Measurements from ENCODE around the gene ZNF587B. TPM values are rescaled to one million over a fixed set of nuclear protein-coding genes. Genes with fewer than 3 reads are reported as not detected.

ZNF587B gene
- total and polyA plus RNA-seq, 10 of the 15 experiments (the other 5 are each of a cell fraction or from before 2014, with no cell fraction given), result 4.1 to 33.9 (median 15.2) TPM

DNA sequence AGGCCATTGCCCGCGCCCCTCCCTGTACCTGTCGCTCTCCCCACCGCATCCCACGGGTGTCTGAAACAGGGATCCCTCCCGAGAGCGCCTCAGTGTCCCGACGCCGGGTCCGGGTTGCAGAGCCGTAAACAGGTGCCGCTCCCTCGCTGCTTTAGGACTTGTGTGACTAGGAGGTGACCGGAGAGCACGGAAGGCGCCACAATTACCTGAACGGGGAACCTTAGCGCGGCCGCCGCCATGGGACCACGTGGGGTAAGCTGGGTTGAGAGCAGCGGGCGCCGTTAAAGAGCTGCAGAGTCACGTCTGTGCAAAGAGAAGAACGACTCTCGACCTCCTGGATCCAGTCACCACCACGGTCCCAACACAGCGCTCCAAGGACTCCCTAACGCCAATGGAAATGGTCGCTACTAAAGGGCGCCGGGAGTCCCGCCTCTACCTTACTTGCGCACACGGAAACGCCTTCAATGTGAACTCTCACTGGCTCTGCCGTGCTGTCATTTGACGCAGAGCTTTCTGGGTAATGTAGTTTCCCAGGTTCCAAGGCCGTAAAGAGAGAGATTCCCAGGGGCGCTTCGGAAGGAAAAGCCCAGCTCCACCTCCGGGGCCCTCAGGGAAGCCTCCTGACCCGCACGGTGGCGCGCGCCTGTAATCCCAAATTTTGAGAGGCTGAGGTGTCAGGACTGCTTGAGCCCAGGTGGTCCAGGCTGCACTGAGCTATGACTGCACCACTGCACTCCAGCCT, 15.4 kb upstream of the ZNF587B start, which contains the start of gene ZNF552 (continued):
- no peak for TF ChIP-seq BMI1 (IDR thresholded peaks at IDR 0.05; ENCODE audit: borderline replicate concordance)
- TF ChIP-seq ZZZ3 (IDR thresholded peaks at IDR 0.05; ENCODE audit: control insufficient read depth, insufficient read length, low read depth), result no peak
- no peak for TF ChIP-seq ZNF24 (IDR thresholded peaks at IDR 0.05)
- TF ChIP-seq YY1 (IDR thresholded peaks at IDR 0.05; ENCODE audit: low read depth, low read length), result peak; percentile 88
- peak; percentile 88 for TF ChIP-seq POLR2AphosphoS2 (IDR thresholded peaks at IDR 0.05; ENCODE audit: low read depth, low read length)
- no peak for TF ChIP-seq TCF3 (IDR thresholded peaks at IDR 0.05; ENCODE audit: borderline replicate concordance, insufficient read depth, low read depth, low read length)
- no peak for TF ChIP-seq WRNIP1 (IDR thresholded peaks at IDR 0.05; ENCODE audit: borderline replicate concordance, low read depth, low read length)
- TF ChIP-seq, protein P1, sequence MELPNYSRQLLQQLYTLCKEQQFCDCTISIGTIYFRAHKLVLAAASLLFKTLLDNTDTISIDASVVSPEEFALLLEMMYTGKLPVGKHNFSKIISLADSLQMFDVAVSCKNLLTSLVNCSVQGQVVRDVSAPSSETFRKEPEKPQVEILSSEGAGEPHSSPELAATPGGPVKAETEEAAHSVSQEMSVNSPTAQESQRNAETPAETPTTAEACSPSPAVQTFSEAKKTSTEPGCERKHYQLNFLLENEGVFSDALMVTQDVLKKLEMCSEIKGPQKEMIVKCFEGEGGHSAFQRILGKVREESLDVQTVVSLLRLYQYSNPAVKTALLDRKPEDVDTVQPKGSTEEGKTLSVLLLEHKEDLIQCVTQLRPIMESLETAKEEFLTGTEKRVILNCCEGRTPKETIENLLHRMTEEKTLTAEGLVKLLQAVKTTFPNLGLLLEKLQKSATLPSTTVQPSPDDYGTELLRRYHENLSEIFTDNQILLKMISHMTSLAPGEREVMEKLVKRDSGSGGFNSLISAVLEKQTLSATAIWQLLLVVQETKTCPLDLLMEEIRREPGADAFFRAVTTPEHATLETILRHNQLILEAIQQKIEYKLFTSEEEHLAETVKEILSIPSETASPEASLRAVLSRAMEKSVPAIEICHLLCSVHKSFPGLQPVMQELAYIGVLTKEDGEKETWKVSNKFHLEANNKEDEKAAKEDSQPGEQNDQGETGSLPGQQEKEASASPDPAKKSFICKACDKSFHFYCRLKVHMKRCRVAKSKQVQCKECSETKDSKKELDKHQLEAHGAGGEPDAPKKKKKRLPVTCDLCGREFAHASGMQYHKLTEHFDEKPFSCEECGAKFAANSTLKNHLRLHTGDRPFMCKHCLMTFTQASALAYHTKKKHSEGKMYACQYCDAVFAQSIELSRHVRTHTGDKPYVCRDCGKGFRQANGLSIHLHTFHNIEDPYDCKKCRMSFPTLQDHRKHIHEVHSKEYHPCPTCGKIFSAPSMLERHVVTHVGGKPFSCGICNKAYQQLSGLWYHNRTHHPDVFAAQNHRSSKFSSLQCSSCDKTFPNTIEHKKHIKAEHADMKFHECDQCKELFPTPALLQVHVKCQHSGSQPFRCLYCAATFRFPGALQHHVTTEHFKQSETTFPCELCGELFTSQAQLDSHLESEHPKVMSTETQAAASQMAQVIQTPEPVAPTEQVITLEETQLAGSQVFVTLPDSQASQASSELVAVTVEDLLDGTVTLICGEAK (IDR thresholded peaks at IDR 0.05; ENCODE audit: borderline replicate concordance), result peak; percentile 85
- peak; percentile 85; the same call in 1 of the 2 replicates for TF ChIP-seq RB1 (IDR thresholded peaks at IDR 0.05; ENCODE audit: borderline replicate concordance)
- TF ChIP-seq, protein P2, sequence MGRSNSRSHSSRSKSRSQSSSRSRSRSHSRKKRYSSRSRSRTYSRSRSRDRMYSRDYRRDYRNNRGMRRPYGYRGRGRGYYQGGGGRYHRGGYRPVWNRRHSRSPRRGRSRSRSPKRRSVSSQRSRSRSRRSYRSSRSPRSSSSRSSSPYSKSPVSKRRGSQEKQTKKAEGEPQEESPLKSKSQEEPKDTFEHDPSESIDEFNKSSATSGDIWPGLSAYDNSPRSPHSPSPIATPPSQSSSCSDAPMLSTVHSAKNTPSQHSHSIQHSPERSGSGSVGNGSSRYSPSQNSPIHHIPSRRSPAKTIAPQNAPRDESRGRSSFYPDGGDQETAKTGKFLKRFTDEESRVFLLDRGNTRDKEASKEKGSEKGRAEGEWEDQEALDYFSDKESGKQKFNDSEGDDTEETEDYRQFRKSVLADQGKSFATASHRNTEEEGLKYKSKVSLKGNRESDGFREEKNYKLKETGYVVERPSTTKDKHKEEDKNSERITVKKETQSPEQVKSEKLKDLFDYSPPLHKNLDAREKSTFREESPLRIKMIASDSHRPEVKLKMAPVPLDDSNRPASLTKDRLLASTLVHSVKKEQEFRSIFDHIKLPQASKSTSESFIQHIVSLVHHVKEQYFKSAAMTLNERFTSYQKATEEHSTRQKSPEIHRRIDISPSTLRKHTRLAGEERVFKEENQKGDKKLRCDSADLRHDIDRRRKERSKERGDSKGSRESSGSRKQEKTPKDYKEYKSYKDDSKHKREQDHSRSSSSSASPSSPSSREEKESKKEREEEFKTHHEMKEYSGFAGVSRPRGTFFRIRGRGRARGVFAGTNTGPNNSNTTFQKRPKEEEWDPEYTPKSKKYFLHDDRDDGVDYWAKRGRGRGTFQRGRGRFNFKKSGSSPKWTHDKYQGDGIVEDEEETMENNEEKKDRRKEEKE (IDR thresholded peaks at IDR 0.05), result peak; percentile 87
- TF ChIP-seq SRF (IDR thresholded peaks at IDR 0.05; ENCODE audit: low read depth in 2 of 2, low read length in 2 of 2), result no peak
- TF ChIP-seq POU2F2 (IDR thresholded peaks at IDR 0.05; ENCODE audit: borderline replicate concordance, low read depth, low read length), result 0 out of 3 replicates have a peak, but pooled peaks have one; percentile 10
- no peak for TF ChIP-seq ZBED1 (IDR thresholded peaks at IDR 0.05; ENCODE audit: borderline replicate concordance)
- TF ChIP-seq SREBF2 (IDR thresholded peaks at IDR 0.05; ENCODE audit: low read length), result no peak
- TF ChIP-seq NRF1 (conservative IDR thresholded peaks at IDR 0.05; ENCODE audit: low read depth, low read length), result peak; percentile 48
- TF ChIP-seq, protein P3, sequence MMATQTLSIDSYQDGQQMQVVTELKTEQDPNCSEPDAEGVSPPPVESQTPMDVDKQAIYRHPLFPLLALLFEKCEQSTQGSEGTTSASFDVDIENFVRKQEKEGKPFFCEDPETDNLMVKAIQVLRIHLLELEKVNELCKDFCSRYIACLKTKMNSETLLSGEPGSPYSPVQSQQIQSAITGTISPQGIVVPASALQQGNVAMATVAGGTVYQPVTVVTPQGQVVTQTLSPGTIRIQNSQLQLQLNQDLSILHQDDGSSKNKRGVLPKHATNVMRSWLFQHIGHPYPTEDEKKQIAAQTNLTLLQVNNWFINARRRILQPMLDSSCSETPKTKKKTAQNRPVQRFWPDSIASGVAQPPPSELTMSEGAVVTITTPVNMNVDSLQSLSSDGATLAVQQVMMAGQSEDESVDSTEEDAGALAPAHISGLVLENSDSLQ (IDR thresholded peaks at IDR 0.05), result peak; percentile 98
- no peak for TF ChIP-seq MYC (IDR thresholded peaks at IDR 0.05; ENCODE audit: insufficient read depth, insufficient read length, insufficient replicate concordance, low read length, severe bottlenecking)
- TF ChIP-seq, protein P4, sequence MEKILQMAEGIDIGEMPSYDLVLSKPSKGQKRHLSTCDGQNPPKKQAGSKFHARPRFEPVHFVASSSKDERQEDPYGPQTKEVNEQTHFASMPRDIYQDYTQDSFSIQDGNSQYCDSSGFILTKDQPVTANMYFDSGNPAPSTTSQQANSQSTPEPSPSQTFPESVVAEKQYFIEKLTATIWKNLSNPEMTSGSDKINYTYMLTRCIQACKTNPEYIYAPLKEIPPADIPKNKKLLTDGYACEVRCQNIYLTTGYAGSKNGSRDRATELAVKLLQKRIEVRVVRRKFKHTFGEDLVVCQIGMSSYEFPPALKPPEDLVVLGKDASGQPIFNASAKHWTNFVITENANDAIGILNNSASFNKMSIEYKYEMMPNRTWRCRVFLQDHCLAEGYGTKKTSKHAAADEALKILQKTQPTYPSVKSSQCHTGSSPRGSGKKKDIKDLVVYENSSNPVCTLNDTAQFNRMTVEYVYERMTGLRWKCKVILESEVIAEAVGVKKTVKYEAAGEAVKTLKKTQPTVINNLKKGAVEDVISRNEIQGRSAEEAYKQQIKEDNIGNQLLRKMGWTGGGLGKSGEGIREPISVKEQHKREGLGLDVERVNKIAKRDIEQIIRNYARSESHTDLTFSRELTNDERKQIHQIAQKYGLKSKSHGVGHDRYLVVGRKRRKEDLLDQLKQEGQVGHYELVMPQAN (conservative IDR thresholded peaks at IDR 0.05), result peak; percentile 62; the same call in 1 of the 2 replicates

All from GM12878 (cell line).